GM10266 (cell line): ENCODE results near the gene ALDH7A1.

Experiments used
- DNase-seq: peaks from one replicate; pipeline ENCODE4 v3.0.0; 2012; ENCODE audit errors: extremely low spot score
- CTCF ChIP-seq: IDR thresholded peaks from 2 replicates; pipeline ENCODE4 v1.5.1; 2012; ENCODE audit warnings: mild to moderate bottlenecking, low read depth; ENCODE audit not compliant: control insufficient read depth, insufficient read depth; ENCODE audit errors: missing control alignments

ALDH7A1 gene

GRCh38 chr5:126531543-126532120, 63.4 kb downstream of the ALDH7A1 start:
- TF ChIP-seq CTCF, result no peak
- no peak for DNase-seq

GRCh38 chr5:126527892-126528291, 67.1 kb downstream of the ALDH7A1 start:
- no peak for DNase-seq
- no peak for TF ChIP-seq CTCF

- DNase-seq, result no peak
- TF ChIP-seq CTCF, result no peak
Measured at GRCh38 chr5:126527158-126527557, 67.9 kb downstream of the ALDH7A1 start.

GRCh38 chr5:126526493-126526892, 68.5 kb downstream of the ALDH7A1 start:
- no peak for TF ChIP-seq CTCF
- DNase-seq, result no peak

- TF ChIP-seq CTCF, result no peak
- DNase-seq, result no peak
Measured at GRCh38 chr5:126525630-126526245, 69.3 kb downstream of the ALDH7A1 start.

GRCh38 chr5:126523818-126524510, 71.1 kb downstream of the ALDH7A1 start:
- TF ChIP-seq CTCF, result no peak
- no peak for DNase-seq

- no peak for TF ChIP-seq CTCF
- no peak for DNase-seq
Measured at GRCh38 chr5:126521130-126521529, 73.9 kb downstream of the ALDH7A1 start.
